Dendritic cell treated with granulocyte-macrophage colony-stimulating factor and Interleukin-4, amounts not matched to agents 40 ng/mL and 50 ng/mL, for 4 days (primary cell): ENCODE measurements around the gene ST6GALNAC6.
A peak's percentile ranks its signal among the peaks of the same experiment; 100 is the strongest.
"Not testable (repeated sequence)": the region's sequence is repeated elsewhere in the genome, so short reads cannot be mapped to it uniquely, and the experiment has no call there.

Experiments used
- H3K27ac Mint-ChIP-seq: one replicate; pipeline ENCODE4 v1.8.0; 2022; ENCODE audit warnings: mild to moderate bottlenecking, mixed read lengths
- H3K27me3 Mint-ChIP-seq: one replicate; pipeline ENCODE4 v1.8.0; 2022; ENCODE audit warnings: mild to moderate bottlenecking, mixed read lengths
- H3K36me3 Mint-ChIP-seq: one replicate; pipeline ENCODE4 v1.8.0; 2022; ENCODE audit warnings: low read depth, mixed read lengths
- H3K4me1 Mint-ChIP-seq: one replicate; pipeline ENCODE4 v1.8.0; 2022; ENCODE audit warnings: low read depth, mixed read lengths
- H3K4me3 Mint-ChIP-seq: one replicate; pipeline ENCODE4 v1.8.0; 2022; ENCODE audit warnings: mild to moderate bottlenecking, moderate library complexity, mixed read lengths
- H3K9me3 Mint-ChIP-seq: one replicate; pipeline ENCODE4 v1.8.0; 2022; ENCODE audit warnings: mixed read lengths
- intact Hi-C: fragments of 100-400 bp; cut with micrococcal nuclease; formaldehyde crosslinking; loops from one replicate; pipeline ENCODE4 v1.15.0; 2022

Gene ST6GALNAC6

GRCh38 chr9:127874301-127875221, 24.8 kb downstream of the ST6GALNAC6 start:
- Mint-ChIP-seq H3K27me3 (peaks cover 30% of the 10 kb centered on the region), H3K27ac (no peak overlapping the region), H3K9me3 (no peaks in the 10 kb centered on the region), H3K4me3 (no peak overlapping the region), H3K36me3 (no peaks in the 10 kb centered on the region), H3K4me1 (peaks cover 45% of the 10 kb centered on the region)
- intact Hi-C loops = loop anchor here (5.0 kb wide), 1 partner anchor 87 kb away; the partner anchor contains the start of gene CDK9

- no peak overlapping the region for H3K4me3 Mint-ChIP-seq
- no peaks in the 10 kb centered on the region for H3K9me3 Mint-ChIP-seq
- no peak overlapping the region for H3K27ac Mint-ChIP-seq
- peaks cover 43% of the 10 kb centered on the region for H3K4me1 Mint-ChIP-seq
- H3K27me3 Mint-ChIP-seq = peaks cover 26% of the 10 kb centered on the region
- no peaks in the 10 kb centered on the region for H3K36me3 Mint-ChIP-seq
- intact Hi-C loops = loop anchor here (5.0 kb wide), 1 partner anchor 87 kb away; the partner anchor contains the start of gene CDK9
Observed at GRCh38 chr9:127873886-127874285, 25.5 kb downstream of the ST6GALNAC6 start.

GRCh38 chr9:127873223-127873691, 26.1 kb downstream of the ST6GALNAC6 start:
- H3K36me3 Mint-ChIP-seq = no peaks in the 10 kb centered on the region
- peaks cover 21% of the 10 kb centered on the region for H3K27me3 Mint-ChIP-seq
- no peaks in the 10 kb centered on the region for H3K9me3 Mint-ChIP-seq
- peak overlapping the region; percentile 34 for H3K27ac Mint-ChIP-seq
- no peak overlapping the region for H3K4me3 Mint-ChIP-seq
- intact Hi-C loops = loop anchor here (5.0 kb wide), 1 partner anchor 86 kb away; the partner anchor contains the start of gene CDK9
- peaks cover 44% of the 10 kb centered on the region for H3K4me1 Mint-ChIP-seq

- Mint-ChIP-seq H3K9me3 (no peaks in the 10 kb centered on the region), H3K27ac (peak overlapping the region; percentile 34), H3K36me3 (no peaks in the 10 kb centered on the region), H3K27me3 (peaks cover 14% of the 10 kb centered on the region), H3K4me3 (no peak overlapping the region), H3K4me1 (peaks cover 37% of the 10 kb centered on the region)
- intact Hi-C loops = loop anchor here (5.0 kb wide), 1 partner anchor 85 kb away; the partner anchor contains the start of gene CDK9
Observed at GRCh38 chr9:127872369-127873222, 26.8 kb downstream of the ST6GALNAC6 start.

GRCh38 chr9:127871531-127871930, 27.9 kb downstream of the ST6GALNAC6 start:
- Mint-ChIP-seq H3K9me3 (no peaks in the 10 kb centered on the region), H3K4me3 (no peak overlapping the region), H3K27ac (no peak overlapping the region), H3K4me1 (peaks cover 34% of the 10 kb centered on the region), H3K27me3 (peaks cover 4% of the 10 kb centered on the region), H3K36me3 (no peaks in the 10 kb centered on the region)
- intact Hi-C loops = loop anchor here (5.0 kb wide), 1 partner anchor 84 kb away; the partner anchor contains the start of gene CDK9

- Mint-ChIP-seq H3K36me3 (no peaks in the 10 kb centered on the region), H3K4me1 (peaks cover 34% of the 10 kb centered on the region), H3K27me3 (peaks cover 1% of the 10 kb centered on the region), H3K4me3 (no peak overlapping the region), H3K9me3 (no peaks in the 10 kb centered on the region), H3K27ac (no peak overlapping the region)
- intact Hi-C loops = loop anchor here (5.0 kb wide), 1 partner anchor 84 kb away; the partner anchor contains the start of gene CDK9
Observed at GRCh38 chr9:127870887-127871286, 28.5 kb downstream of the ST6GALNAC6 start.

- not testable (repeated sequence) for H3K36me3 Mint-ChIP-seq, H3K27me3 Mint-ChIP-seq, H3K4me3 Mint-ChIP-seq, H3K9me3 Mint-ChIP-seq, H3K27ac Mint-ChIP-seq
- peaks cover 35% of the 10 kb centered on the region for H3K4me1 Mint-ChIP-seq
- intact Hi-C loops = loop anchor here (5.0 kb wide), 1 partner anchor 83 kb away; the partner anchor contains the start of gene CDK9
Observed at GRCh38 chr9:127870153-127870491, 29.3 kb downstream of the ST6GALNAC6 start.

GRCh38 chr9:127869310-127870152, 29.9 kb downstream of the ST6GALNAC6 start:
- H3K9me3 Mint-ChIP-seq = no peaks in the 10 kb centered on the region
- H3K4me1 Mint-ChIP-seq = peaks cover 40% of the 10 kb centered on the region
- H3K4me3 Mint-ChIP-seq = no peak overlapping the region

GRCh38 chr9:127868278-127868902, 31.0 kb downstream of the ST6GALNAC6 start:
- Mint-ChIP-seq H3K36me3 (no peaks in the 10 kb centered on the region), H3K4me1 (peaks cover 40% of the 10 kb centered on the region), H3K27me3 (peaks cover 1% of the 10 kb centered on the region), H3K9me3 (no peaks in the 10 kb centered on the region), H3K27ac (peak overlapping the region; percentile 21), H3K4me3 (no peak overlapping the region)
- intact Hi-C loops = loop anchor here (2.0 kb wide), 1 partner anchor 134 kb away; the partner anchor contains the start of gene TOR2A

More at GRCh38 chr9:127869310-127870152, 29.9 kb downstream of the ST6GALNAC6 start:
- peaks cover 1% of the 10 kb centered on the region for H3K27me3 Mint-ChIP-seq
- H3K27ac Mint-ChIP-seq = peak overlapping the region; percentile 28
- no peaks in the 10 kb centered on the region for H3K36me3 Mint-ChIP-seq
- intact Hi-C loops = loop anchor here (2.0 to 5.0 kb wide), 2 partner anchors 82 to 135 kb away; partner anchors contain the start of genes CDK9 and TOR2A

GRCh38 chr9:127867356-127868277, 31.8 kb downstream of the ST6GALNAC6 start:
- Mint-ChIP-seq H3K27me3 (peaks cover 1% of the 10 kb centered on the region), H3K36me3 (no peaks in the 10 kb centered on the region), H3K4me3 (no peak overlapping the region), H3K27ac (no peak overlapping the region), H3K9me3 (no peaks in the 10 kb centered on the region), H3K4me1 (peaks cover 41% of the 10 kb centered on the region)
- intact Hi-C loops = loop anchor here (2.0 kb wide), 1 partner anchor 133 kb away; the partner anchor contains the start of gene TOR2A

- no peak overlapping the region for H3K27ac Mint-ChIP-seq
- H3K36me3 Mint-ChIP-seq = no peaks in the 10 kb centered on the region
- H3K4me1 Mint-ChIP-seq = peaks cover 41% of the 10 kb centered on the region
- intact Hi-C loops = no loop called here
- peaks cover under 1% of the 10 kb centered on the region for H3K27me3 Mint-ChIP-seq
- no peak overlapping the region for H3K4me3 Mint-ChIP-seq
- H3K9me3 Mint-ChIP-seq = no peaks in the 10 kb centered on the region
Observed at GRCh38 chr9:127866535-127866934, 32.9 kb downstream of the ST6GALNAC6 start.
